HG03521 (cell line): ENCODE measurements around the gene BRD1.
"Not testable (repeated sequence)": the region's sequence is repeated elsewhere in the genome, so short reads cannot be mapped to it uniquely, and the experiment has no call there.

Experiments used
- ATAC-seq: cut with Tn5 transposase; IDR thresholded peaks from one replicate; pipeline ENCODE4 v1.9.1; 2021; ENCODE audit warnings: mild to moderate bottlenecking, moderate library complexity; ENCODE audit not compliant: unreplicated experiment

BRD1 gene

GRCh38 chr22:49827271-49827852 lies 311 bp downstream of the BRD1 start:
- no peak for ATAC-seq

- ATAC-seq: no peak
Observed at GRCh38 chr22:49826603-49827270, 936 bp downstream of the BRD1 start.

- no peak for ATAC-seq
Observed at GRCh38 chr22:49825944-49826602, 1.6 kb downstream of the BRD1 start.

- ATAC-seq: no peak
Observed at GRCh38 chr22:49825436-49825835, 2.2 kb downstream of the BRD1 start.

GRCh38 chr22:49824936-49825335 lies 2.7 kb downstream of the BRD1 start:
- no peak for ATAC-seq

- ATAC-seq: no peak
Observed at GRCh38 chr22:49824185-49824925, 3.3 kb downstream of the BRD1 start.

GRCh38 chr22:49823289-49824045 lies 4.2 kb downstream of the BRD1 start:
- ATAC-seq: no peak

GRCh38 chr22:49821741-49822140 lies 5.9 kb downstream of the BRD1 start:
- not testable (repeated sequence) for ATAC-seq

GRCh38 chr22:49820984-49821383 lies 6.7 kb downstream of the BRD1 start:
- ATAC-seq: no peak

GRCh38 chr22:49817359-49817758 lies 10.3 kb downstream of the BRD1 start:
- no peak for ATAC-seq

GRCh38 chr22:49815641-49816091 lies 12.0 kb downstream of the BRD1 start:
- no peak for ATAC-seq

GRCh38 chr22:49814856-49815255 lies 12.8 kb downstream of the BRD1 start:
- no peak for ATAC-seq

GRCh38 chr22:49814164-49814686 lies 13.4 kb downstream of the BRD1 start:
- no peak for ATAC-seq

GRCh38 chr22:49812838-49813237 lies 14.8 kb downstream of the BRD1 start:
- no peak for ATAC-seq

- ATAC-seq: no peak
Observed at GRCh38 chr22:49811020-49811791, 16.5 kb downstream of the BRD1 start.

GRCh38 chr22:49810363-49811019 lies 17.2 kb downstream of the BRD1 start:
- ATAC-seq: no peak

- ATAC-seq: no peak
Observed at GRCh38 chr22:49807780-49808708, 19.6 kb downstream of the BRD1 start.

GRCh38 chr22:49807129-49807528 lies 20.5 kb downstream of the BRD1 start:
- ATAC-seq: no peak
